Astrocyte (in vitro differentiated cells and primary cell): ENCODE data around the gene WTIP. TPM values are rescaled to one million over a fixed set of nuclear protein-coding genes. Genes with fewer than 3 reads are reported as not detected.

Experiments used
- DNase-seq: peaks from one replicate; pipeline ENCODE4 v3.0.0-alpha.2; 2010; ENCODE audit warnings: low read depth
- FAIRE-seq: peaks from 2 replicates; lab custom pipeline; 2011; peaks lifted over from hg19 to GRCh38; lab: Jason Lieb, UNC
- H2AFZ ChIP-seq: 2 replicates; pipeline ENCODE4 v1.6.0; 2012; ENCODE audit warnings: low read depth, low read length, inconsistent platforms
- H3K27ac ChIP-seq: 2 replicates; pipeline ENCODE4 v1.5.1; 2011; ENCODE audit warnings: low read depth, low read length, inconsistent platforms
- H3K27me3 ChIP-seq: 2 replicates; pipeline ENCODE4 v1.6.0; 2011; ENCODE audit warnings: low read length, inconsistent platforms; ENCODE audit not compliant: insufficient read depth
- H3K36me3 ChIP-seq: 2 replicates; pipeline ENCODE4 v1.5.1; 2011; ENCODE audit warnings: low read length, inconsistent platforms; ENCODE audit not compliant: insufficient read depth
- H3K4me1 ChIP-seq: 2 replicates; pipeline ENCODE4 v1.5.1; 2011; ENCODE audit warnings: low read length, inconsistent platforms; ENCODE audit not compliant: insufficient read depth
- H3K4me2 ChIP-seq: 2 replicates; pipeline ENCODE4 v1.6.0; 2012; ENCODE audit warnings: low read length, inconsistent platforms
- H3K4me3 ChIP-seq: 2 replicates; pipeline ENCODE4 v1.5.1; 2011; ENCODE audit warnings: low read depth, mild to moderate bottlenecking, low read length, inconsistent platforms; ENCODE audit not compliant: insufficient read depth
- H3K79me2 ChIP-seq: 2 replicates; pipeline ENCODE4 v1.6.0; 2012; ENCODE audit warnings: mild to moderate bottlenecking, low read length, inconsistent platforms; ENCODE audit not compliant: insufficient read depth
- H3K9ac ChIP-seq: 2 replicates; pipeline ENCODE4 v1.6.0; 2012; ENCODE audit warnings: mild to moderate bottlenecking, low read length, inconsistent platforms
- H3K9me3 ChIP-seq: 2 replicates; pipeline ENCODE4 v1.5.1; 2012; ENCODE audit warnings: low read depth, mild to moderate bottlenecking, low read length, inconsistent platforms; ENCODE audit not compliant: insufficient read depth
- H4K20me1 ChIP-seq: 2 replicates; pipeline ENCODE4 v1.6.0; 2012; ENCODE audit warnings: low read length, inconsistent platforms; ENCODE audit not compliant: insufficient read depth
- H3K27ac Mint-ChIP-seq: one replicate; pipeline ENCODE4 v1.8.0; 2021; ENCODE audit warnings: mild to moderate bottlenecking, mixed read lengths; ENCODE audit not compliant: unreplicated experiment
- H3K27me3 Mint-ChIP-seq: one replicate; pipeline ENCODE4 v1.8.0; 2021; ENCODE audit warnings: low read depth, mixed read lengths; ENCODE audit not compliant: unreplicated experiment
- H3K36me3 Mint-ChIP-seq: one replicate; pipeline ENCODE4 v1.8.0; 2021; ENCODE audit warnings: low read depth, mixed read lengths; ENCODE audit not compliant: unreplicated experiment
- H3K4me1 Mint-ChIP-seq: one replicate; pipeline ENCODE4 v1.8.0; 2021; ENCODE audit warnings: low read depth, mixed read lengths; ENCODE audit not compliant: unreplicated experiment
- H3K4me3 Mint-ChIP-seq: one replicate; pipeline ENCODE4 v1.8.0; 2021; ENCODE audit warnings: mild to moderate bottlenecking, moderate library complexity, mixed read lengths; ENCODE audit not compliant: unreplicated experiment
- H3K9me3 Mint-ChIP-seq: one replicate; pipeline ENCODE4 v1.8.0; 2021; ENCODE audit warnings: mild to moderate bottlenecking, mixed read lengths; ENCODE audit not compliant: unreplicated experiment
- EZH2 ChIP-seq: IDR thresholded peaks from 2 replicates; pipeline ENCODE4 v1.6.1; 2012; ENCODE audit warnings: mild to moderate bottlenecking, low read length, inconsistent platforms; ENCODE audit not compliant: insufficient read depth
- total RNA-seq: library from RNA; stranded (reverse); gene quantifications from 2 replicates; pipeline ENCODE4 v1.2.1, GENCODE V29; 2021
- TF ChIP-seq, protein P1 (sequence below): IDR thresholded peaks from 2 replicates; pipeline ENCODE4 v1.5.1; 2011; ENCODE audit warnings: low read depth, mild to moderate bottlenecking, inconsistent platforms, low read length, moderate library complexity; ENCODE audit not compliant: insufficient read depth

WTIP gene
- total RNA-seq, 1 donor from 2014 or later: 32.5 TPM

DNA sequence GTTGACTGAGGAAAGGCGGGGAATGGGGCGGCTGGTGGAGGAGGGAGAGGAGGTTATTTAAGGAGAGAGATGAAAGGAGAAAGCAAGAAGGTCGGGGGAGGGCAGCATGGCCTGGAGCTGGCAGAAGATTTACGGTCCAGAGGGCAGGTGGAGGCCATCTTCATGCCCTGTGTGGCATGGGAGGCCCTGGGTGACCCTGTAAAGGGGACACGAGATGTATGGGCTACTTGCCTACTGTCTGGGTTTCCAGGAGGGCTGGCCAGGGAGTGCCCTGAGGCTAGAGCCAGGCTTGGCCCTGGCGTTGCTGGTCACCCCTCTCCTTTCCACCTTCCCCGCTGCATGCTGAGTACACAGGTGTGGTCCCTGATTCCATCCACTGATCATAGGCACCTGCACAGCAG is 6.1 kb downstream of the WTIP start:
- no peaks in the 10 kb centered on the region for H3K27me3 Mint-ChIP-seq
- H3K36me3 Mint-ChIP-seq: peaks cover 1% of the 10 kb centered on the region
- no peak for FAIRE-seq
- no peak overlapping the region for H3K27ac Mint-ChIP-seq
- no peaks in the 10 kb centered on the region for H3K9me3 ChIP-seq
- no peak overlapping the region for H3K9ac ChIP-seq
- peaks cover 67% of the 10 kb centered on the region for H4K20me1 ChIP-seq
- peaks cover 5% of the 10 kb centered on the region for H3K36me3 ChIP-seq
- peaks cover 8% of the 10 kb centered on the region for H3K4me1 ChIP-seq
- no peaks in the 10 kb centered on the region for H3K9me3 Mint-ChIP-seq
- DNase-seq: no peak
- no peak for TF ChIP-seq EZH2
- TF ChIP-seq, protein P1, sequence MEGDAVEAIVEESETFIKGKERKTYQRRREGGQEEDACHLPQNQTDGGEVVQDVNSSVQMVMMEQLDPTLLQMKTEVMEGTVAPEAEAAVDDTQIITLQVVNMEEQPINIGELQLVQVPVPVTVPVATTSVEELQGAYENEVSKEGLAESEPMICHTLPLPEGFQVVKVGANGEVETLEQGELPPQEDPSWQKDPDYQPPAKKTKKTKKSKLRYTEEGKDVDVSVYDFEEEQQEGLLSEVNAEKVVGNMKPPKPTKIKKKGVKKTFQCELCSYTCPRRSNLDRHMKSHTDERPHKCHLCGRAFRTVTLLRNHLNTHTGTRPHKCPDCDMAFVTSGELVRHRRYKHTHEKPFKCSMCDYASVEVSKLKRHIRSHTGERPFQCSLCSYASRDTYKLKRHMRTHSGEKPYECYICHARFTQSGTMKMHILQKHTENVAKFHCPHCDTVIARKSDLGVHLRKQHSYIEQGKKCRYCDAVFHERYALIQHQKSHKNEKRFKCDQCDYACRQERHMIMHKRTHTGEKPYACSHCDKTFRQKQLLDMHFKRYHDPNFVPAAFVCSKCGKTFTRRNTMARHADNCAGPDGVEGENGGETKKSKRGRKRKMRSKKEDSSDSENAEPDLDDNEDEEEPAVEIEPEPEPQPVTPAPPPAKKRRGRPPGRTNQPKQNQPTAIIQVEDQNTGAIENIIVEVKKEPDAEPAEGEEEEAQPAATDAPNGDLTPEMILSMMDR: no peak
- H3K27me3 ChIP-seq: no peaks in the 10 kb centered on the region
- no peak overlapping the region for H2AFZ ChIP-seq
- no peak overlapping the region for H3K4me3 ChIP-seq
- H3K4me1 Mint-ChIP-seq: peaks cover 8% of the 10 kb centered on the region
- H3K27ac ChIP-seq: no peak overlapping the region
- H3K4me3 Mint-ChIP-seq: no peak overlapping the region
- H3K4me2 ChIP-seq: no peak overlapping the region
- H3K79me2 ChIP-seq: peaks cover 66% of the 10 kb centered on the region

DNA sequence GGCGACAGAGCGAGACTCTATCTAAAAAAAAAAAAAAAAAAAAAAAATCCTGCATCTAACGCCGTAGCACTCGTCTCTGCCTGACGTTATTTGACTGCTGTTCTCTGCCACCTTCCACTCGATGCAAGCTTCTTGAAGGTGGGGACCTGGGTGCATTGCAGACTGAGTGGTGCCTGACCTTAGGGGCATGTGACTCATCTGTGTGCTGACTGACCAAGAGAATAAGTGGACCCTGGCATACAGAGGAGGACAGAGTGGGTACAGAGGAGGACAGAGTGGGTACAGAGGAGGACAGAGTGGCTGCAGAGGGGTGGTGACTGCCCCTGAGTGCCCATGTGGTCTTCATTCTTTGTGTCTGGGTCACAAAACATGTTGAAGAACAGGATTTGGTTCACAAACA is 7.6 kb downstream of the WTIP start:
- Mint-ChIP-seq H3K4me3 (no peak overlapping the region), H3K4me1 (peaks cover 4% of the 10 kb centered on the region), H3K27me3 (no peaks in the 10 kb centered on the region), H3K36me3 (peaks cover 4% of the 10 kb centered on the region), H3K27ac (no peak overlapping the region), H3K9me3 (no peaks in the 10 kb centered on the region)
- H3K4me1 ChIP-seq: no peaks in the 10 kb centered on the region
- no peak overlapping the region for H2AFZ ChIP-seq
- H3K4me2 ChIP-seq: no peak overlapping the region
- peaks cover 53% of the 10 kb centered on the region for H3K79me2 ChIP-seq
- H3K9ac ChIP-seq: no peak overlapping the region
- H3K4me3 ChIP-seq: no peak overlapping the region
- H3K27ac ChIP-seq: no peak overlapping the region
- no peak for FAIRE-seq
- no peak for TF ChIP-seq EZH2
- TF ChIP-seq, protein P1: no peak
- no peak for DNase-seq
- H4K20me1 ChIP-seq: peaks cover 53% of the 10 kb centered on the region
- no peaks in the 10 kb centered on the region for H3K9me3 ChIP-seq
- H3K27me3 ChIP-seq: no peaks in the 10 kb centered on the region
- peaks cover 8% of the 10 kb centered on the region for H3K36me3 ChIP-seq

DNA sequence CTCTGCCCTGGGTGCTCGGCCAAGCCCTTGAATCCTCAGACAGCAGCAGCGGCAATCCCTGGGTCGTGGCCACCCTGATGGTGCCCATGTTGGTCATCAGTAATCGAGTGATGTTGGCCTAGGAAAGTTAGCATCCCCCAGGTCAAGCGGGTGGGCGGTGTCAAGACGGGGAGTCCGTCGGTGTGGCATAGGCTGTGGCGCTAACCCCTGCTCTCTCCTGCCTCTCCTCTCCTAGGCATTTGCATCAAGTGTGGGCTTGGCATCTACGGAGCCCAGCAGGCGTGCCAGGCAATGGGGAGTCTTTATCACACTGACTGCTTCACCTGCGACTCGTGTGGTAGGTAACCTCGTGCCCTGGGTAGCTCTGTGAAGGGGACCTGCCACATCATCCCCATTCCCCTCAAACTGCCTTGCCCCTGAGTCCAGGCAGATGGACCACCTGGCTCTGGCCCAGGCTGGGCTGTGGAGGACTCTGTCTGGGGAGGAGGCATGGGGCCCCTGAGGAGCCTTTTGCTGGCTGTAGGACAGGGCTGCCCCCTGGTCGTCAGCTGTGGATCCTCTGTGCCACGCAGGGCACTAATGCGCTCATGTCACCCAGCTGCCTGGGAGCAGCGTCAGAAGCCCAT is 8.7 kb downstream of the WTIP start:
- DNase-seq (no peak), FAIRE-seq (no peak)
- Histone ChIP-seq H3K27ac (no peak overlapping the region), H2AFZ (no peak overlapping the region), H4K20me1 (peaks cover 46% of the 10 kb centered on the region), H3K4me1 (no peaks in the 10 kb centered on the region), H3K9me3 (no peaks in the 10 kb centered on the region), H3K27me3 (no peaks in the 10 kb centered on the region), H3K79me2 (peaks cover 42% of the 10 kb centered on the region), H3K4me3 (no peak overlapping the region), H3K9ac (no peak overlapping the region), H3K4me2 (no peak overlapping the region), H3K36me3 (peaks cover 10% of the 10 kb centered on the region)
- Mint-ChIP-seq H3K27me3 (no peaks in the 10 kb centered on the region), H3K4me1 (peaks cover 4% of the 10 kb centered on the region), H3K9me3 (no peaks in the 10 kb centered on the region), H3K36me3 (peaks cover 4% of the 10 kb centered on the region), H3K27ac (no peak overlapping the region), H3K4me3 (no peak overlapping the region)
- no peak for TF ChIP-seq EZH2
- TF ChIP-seq, protein P1: no peak
